Erythroblast (primary cell): Measurements from ENCODE around the gene PDZD7.
A peak's percentile ranks its signal among the peaks of the same experiment; 100 is the strongest.
"Not testable (repeated sequence)": the region's sequence is repeated elsewhere in the genome, so short reads cannot be mapped to it uniquely, and the experiment has no call there.

Experiments
- DNase-seq, 2 experiments: peaks; one replicate each; lab custom pipeline; 2025; lab: John Stamatoyannopoulos, UW
- GATA1 ChIP-seq: IDR thresholded peaks from 2 replicates; pipeline ENCODE4 v1.6.1; 2011; ENCODE audit warnings: low read depth, mild to moderate bottlenecking, control low read depth, low read length, moderate library complexity
- POLR2A ChIP-seq: IDR thresholded peaks from 2 replicates; pipeline ENCODE4 v1.6.1; 2011; ENCODE audit warnings: mild to moderate bottlenecking, low read length

PDZD7 gene

DNA sequence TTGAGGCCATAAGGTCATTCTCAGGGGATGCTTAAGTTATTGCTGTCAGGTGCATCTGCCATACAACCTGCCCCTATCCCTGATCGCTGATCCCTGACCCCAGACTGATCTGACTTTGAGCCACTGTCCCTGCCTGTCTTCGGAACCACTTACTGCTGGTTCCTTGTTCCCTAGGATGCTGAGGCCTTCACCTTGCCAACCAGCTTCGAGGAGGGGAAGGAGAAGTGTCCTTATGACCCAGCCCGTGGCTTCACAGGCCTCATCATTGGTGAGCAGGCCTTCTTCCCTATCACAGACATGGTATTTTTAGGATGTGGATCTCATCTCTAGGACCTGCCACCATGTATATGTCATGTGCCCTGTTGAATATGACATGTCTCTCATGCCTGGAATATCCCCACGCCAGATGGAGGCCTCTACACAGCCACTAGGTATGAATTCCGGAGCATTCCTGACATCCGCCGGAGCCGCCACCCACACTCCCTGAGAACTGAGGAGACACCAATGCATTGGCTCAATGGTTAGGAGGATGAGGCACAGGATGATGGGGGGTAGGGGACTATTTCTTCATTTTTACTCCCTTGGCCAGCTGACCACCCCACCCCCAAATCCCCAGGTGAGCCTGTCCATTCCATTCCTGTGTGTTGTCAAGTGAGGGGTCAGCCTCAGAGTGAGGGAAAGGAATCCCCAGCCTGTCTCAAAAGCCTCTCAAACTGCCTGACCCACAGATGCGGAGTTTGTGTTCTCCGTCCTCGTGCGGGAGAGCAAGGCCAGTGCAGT lies 52.6 kb downstream of the PDZD7 start:
- DNase-seq = no peak
- no peak for TF ChIP-seq POLR2A
- TF ChIP-seq GATA1 = no peak

DNA sequence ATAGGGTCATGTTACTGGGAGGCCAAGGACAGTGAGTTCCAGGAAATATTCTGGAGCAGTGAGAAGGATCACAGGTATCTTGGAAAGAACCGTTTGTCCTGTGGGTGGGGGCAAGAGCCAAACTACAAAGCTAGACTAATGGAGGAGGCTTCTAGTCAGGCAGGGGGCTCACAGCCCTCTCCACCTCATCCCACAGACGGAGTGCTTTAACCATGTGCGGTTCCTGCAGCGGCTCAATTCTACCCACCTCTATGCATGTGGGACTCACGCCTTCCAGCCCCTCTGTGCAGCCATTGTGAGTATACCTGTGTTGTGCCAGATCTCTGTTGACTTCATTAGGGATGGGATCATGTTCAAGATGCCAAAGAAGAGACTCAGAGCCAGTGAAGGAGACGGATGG lies 53.5 kb downstream of the PDZD7 start:
- no peak for DNase-seq
- TF ChIP-seq POLR2A = no peak
- TF ChIP-seq GATA1 = no peak

DNA sequence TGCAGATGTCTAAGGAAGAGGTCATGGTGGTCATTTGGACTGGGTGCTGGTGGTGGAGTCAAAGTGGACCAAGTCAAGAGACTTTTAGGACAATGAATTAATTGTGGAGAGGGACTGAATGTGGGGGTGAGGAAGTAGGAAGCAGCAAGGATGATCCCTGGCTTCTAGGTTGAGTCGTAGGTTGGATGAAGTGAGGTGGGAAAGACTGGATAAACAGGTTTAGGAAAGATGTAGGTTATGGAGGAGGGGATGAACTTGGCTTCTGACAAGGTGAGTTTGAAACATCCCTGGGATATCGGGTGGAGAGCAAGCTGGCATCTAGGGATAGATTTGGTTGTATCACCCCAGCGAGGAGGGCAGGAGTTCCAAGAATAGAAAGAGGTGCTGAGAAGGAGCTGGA lies 54.0 kb downstream of the PDZD7 start:
- TF ChIP-seq GATA1 = no peak
- no peak for TF ChIP-seq POLR2A
- DNase-seq = no peak

DNA sequence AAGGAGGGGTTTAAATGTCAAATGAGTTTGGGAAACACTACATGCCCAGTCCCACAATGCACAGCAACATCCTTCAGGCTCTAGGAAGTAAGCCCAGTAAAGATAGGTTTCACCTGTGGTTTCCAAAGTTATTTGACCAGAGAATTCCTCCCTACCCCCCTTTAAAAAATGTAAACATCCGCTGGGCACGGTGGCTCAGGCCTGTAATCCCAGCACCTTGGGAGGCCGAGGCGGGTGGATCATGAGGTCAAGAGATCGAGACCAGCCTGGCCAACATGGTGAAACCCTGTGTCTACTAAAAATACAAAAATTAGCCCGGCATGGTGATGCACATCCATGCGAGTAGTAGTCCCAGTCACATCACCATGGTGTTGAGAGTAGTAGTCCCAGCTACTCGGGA lies 55.5 kb downstream of the PDZD7 start:
- DNase-seq = not testable (repeated sequence)

DNA sequence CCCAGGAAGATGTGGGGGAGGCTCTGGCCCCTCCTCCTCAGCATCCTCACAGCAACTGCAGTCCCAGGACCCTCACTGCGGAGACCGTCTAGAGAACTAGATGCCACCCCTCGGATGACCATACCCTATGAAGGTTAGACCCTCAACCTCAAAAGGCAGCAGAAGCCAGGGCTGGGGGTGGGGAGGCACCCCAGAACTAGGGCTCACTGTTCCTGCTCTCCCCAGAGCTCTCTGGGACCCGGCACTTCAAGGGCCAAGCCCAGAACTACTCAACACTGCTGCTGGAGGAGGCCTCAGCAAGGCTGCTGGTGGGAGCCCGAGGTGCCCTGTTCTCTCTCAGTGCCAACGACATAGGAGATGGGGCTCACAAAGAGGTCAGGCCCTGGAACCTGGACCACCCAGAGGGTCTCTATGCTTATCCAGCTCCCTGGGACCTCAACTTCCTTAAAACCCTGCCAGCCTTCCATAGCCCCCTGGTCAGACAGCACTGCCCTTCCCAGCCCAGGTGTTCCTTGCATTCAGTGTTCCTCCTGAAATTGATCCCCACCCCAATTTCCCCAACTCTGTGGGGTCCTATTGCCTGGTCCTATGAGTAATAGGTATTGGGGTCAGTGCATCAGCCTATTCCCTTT lies 57.9 kb downstream of the PDZD7 start:
- DNase-seq = no peak
- TF ChIP-seq GATA1 = no peak
- TF ChIP-seq POLR2A = no peak

DNA sequence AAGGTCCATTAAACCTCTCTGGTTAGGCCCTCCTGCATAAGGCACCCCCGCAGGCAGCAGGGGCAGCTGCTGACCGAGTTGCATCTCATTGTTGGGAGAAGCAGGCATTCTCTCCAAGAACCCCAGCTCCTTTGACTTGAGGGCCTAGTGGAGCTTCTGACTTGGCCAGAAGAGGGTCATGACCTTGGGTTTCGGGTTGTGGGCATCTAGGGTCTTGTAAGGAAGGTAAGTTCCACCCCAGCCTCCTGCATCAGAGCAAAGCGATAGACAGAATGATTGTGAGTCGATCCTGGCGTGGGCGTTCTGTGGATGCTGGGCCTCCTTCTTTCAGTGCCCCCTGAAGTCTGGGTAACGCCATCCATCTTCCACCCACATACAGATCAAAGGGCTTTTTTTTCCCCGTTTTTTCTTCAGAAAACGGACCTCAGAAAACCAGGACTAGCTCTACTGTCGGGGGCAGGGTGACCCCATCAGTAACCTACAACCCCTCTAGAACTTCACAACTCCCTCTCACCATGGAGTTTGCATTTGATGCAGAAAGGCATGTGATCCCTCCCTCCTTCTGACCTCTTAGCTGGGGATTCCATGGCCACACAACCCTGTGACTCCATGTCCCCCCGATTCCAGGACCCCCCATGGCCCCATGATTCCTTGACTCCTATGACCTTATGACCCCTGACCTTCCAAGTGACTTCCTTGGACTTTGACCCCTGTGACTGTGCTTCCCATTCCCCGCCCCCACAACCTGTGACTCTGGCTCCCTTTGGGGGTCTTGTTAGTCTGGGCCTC lies 58.6 kb downstream of the PDZD7 start:
- DNase-seq = no peak
- TF ChIP-seq POLR2A = no peak
- no peak for TF ChIP-seq GATA1

DNA sequence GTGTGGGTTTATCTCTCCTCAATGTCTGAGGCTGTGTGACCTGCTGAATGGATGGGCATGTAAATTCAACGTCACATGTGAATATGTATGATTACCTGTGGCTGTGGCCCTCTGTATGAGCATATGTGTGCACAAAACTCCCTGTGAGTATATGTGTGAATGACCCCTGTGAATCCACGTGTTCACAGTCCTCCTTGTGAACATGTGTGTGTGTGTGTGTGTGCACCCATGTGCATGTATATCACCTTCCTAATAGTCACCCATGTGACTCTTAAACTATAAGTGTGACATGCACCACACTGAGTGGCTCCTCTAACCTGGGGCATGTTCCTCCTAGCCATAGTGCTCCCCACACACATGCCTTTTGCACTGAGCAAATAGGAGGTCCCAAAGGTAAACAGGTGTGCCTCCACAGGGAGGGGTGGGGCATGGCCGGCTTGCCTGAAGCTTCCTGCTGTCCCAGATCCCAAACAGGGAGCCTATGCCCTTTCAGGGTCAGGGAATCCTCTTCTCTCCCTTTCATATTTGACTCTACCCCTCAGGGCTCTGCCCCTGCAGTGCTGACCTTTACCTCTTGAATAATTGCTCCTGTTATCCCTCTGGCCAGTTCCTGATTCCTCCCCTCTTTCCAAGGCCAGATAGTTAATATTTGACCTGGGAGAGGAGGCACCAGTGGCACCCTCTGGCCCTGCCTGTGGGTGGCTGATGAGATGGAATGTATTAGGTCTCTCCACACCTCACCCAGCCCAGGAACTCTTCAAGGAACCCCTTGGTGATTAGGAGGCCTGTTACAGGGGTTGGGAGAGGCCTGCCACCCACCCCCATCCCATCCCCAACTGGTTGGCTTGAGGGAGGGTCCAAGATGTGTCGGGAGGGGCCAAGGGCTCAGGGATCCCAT lies 59.8 kb downstream of the PDZD7 start:
- DNase-seq = no peak

DNA sequence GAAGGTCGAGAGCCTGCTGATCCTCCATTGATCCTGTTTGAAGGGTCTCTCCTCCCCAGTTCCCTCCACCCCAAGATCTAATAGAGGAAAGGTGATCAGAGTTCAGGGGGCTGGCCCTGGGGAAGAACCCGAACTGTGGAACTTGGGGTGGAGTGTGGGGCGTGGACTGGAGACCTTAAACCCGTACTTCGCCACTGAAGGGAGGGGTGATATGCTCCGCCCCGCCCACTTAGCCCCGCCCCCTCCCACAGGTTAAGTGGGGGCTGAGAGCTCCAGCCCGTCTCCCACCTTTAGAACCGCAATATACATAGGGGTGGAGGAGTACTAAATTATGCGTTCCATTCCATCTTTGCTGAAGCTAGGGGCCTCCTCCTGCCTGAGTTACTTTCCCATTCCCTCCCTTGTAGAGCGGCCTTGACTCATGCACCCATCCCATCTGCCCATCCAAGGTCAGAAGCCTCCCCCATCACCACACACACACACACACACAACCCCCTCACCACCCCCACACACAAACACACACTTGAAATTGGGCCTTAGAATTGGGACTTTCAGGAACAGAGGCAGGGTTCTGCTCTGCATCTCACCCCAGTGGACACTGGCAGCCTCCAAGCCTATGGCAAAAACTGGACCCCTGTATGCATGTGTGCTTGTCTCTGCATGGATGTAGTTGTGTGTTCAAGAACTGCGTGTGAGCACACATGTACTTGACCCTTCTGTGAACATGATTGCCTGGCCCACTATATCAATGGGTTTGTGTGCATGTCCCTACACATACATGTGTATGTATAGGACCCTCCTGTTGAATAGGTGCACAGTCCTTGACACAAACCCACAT lies 60.6 kb downstream of the PDZD7 start:
- DNase-seq = peak; percentile 24 to 39
- TF ChIP-seq POLR2A (no peak), GATA1 (no peak)

More for the DNA sequence above, 59.8 kb downstream of the PDZD7 start:
- TF ChIP-seq GATA1 = no peak
- no peak for TF ChIP-seq POLR2A

DNA sequence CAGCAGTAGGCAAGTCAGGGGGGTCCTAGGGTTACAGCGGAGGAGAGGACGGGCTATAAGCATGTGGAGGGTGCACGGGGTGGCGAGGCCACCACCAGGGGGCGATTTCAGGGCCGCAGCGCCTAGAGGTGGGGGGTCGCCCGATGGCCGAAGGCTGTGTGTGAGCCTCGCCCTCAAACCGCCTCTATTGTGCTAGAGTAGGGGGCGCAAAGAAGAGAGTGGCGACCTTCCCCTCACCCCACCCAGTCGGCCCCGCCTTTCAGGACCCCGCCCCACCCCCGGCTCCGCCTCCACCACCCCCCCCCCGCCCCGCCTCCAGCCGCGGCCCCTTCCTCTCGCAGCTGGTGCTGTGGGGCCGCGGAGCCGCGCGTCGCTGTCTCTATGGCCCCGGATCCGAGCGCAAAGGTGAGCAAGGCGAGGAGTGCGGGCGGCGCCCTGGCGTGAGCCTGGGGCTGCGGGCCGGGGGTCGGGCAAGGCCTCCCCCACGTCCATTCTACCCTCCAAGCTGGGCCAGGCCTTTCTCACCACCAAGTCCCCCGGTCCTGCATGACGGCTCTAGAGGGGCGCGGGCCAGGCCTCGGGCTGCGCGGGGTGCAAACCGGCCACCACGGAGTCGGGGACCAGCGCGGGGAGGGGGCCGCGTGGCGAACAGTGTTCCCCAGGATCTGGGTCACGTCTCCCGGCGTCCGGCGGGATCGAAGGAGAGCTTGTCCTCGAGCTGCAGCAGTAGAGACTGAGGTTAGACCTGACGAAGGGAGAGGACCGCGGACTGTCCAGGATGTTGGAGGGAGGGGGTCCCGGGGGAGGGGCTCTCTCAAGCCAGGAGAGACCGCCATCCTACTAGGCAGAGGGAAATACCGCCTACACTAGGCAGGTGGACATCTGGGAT lies 61.5 kb downstream of the PDZD7 start, which contains the start of gene SEMA4G:
TSS of gene SEMA4G (plus strand) at position 318 of the 889 bp plus-strand sequence. CDS start 3,409 bp downstream, outside the sequence.
- TF ChIP-seq POLR2A = no peak
- TF ChIP-seq GATA1 = no peak
- peak; percentile 58 to 65 for DNase-seq

DNA sequence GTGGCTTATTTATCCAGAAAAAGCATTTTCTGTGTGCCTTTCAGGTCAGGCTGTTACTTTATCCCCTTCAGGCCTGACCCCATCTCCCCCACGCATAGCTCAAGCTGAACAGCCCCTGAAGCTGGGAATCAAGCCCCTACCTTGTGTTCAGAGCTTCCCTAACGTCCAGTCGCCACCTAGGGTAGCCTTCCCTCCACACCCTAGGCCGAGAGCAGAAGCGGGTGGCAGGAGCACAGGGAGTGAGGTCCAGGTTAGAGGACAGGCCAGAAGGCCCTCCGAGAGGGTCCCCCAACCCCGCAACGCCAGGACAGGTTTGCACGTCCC lies 62.1 kb downstream of the PDZD7 start:
- no peak for DNase-seq
- TF ChIP-seq GATA1 (no peak), POLR2A (no peak)

DNA sequence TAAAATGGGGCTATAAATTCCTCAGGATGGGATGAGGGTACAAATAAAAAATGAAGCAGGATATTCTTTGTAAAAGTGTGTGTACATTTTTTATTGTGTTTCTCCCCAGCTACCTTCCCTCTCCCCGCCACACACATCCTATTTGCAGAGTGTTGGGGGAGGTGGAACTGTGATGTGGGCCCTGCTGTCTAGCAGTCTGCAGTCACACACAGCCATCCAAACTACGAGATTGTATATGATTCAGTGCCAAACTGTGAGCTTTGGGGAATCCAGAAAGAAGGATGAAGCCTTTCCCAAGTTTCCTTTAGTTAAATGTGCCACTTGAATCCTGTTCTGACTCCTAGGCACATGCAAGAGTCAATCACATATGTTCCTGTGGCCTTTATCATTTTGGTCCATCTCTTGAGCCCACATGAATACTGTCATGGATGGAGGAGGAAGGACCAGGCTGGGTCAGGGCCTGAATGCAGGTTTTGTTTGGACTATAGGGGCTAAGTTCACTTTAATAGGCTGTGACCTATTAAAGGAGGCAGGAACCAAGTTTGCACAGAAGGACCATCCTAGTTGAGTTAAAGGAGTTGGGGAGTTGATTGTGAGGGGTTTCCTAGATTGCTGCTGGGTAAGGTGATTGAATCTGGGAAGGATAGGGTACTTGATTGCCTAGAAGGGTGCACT lies 62.7 kb downstream of the PDZD7 start:
- DNase-seq = no peak
- no peak for TF ChIP-seq GATA1
- no peak for TF ChIP-seq POLR2A

DNA sequence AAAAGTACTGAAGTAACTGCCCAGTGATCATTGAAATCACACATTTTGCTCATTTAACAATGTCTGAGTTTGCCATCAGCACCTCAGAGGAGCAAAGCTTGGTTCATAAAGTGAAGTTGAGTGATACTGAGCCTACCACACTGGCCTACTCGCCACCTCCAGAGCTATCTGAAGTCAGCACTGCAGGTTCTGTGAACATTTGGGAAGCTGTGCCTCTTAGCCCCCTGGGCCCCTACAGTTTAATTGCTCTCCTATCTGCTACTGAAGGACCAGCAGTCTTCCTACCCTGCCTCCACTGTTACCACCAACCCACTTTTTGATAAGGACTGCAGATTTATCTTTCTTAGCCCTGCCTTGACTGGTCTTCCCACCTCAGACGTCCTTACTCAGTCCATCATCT lies 63.6 kb downstream of the PDZD7 start:
- DNase-seq = peak in 1 of 2 experiments; percentile 22
- no peak for TF ChIP-seq GATA1
- TF ChIP-seq POLR2A = no peak
